ENCODE results near the gene FUT4. TPM values are rescaled to one million over a fixed set of nuclear protein-coding genes. Genes with fewer than 3 reads are reported as not detected.

The FUT4 gene
- total RNA-seq, 4 donors from 2014 or later = 3.8 to 7.4 (median 6.0) TPM

- H3K27me3 ChIP-seq = no peaks in the 10 kb centered on the region
- H3K27ac ChIP-seq = no peak overlapping the region
- intact Hi-C loops (cut with DNase I) = no loop called here
- no peaks in the 10 kb centered on the region for H3K36me3 ChIP-seq
- H3K4me1 ChIP-seq = no peaks in the 10 kb centered on the region
- TF ChIP-seq POLR2A (IDR thresholded peaks at IDR 0.05) (no peak), CTCF (IDR thresholded peaks at IDR 0.05) (no peak)
- no peaks in the 10 kb centered on the region for H3K9me3 ChIP-seq
- no peak overlapping the region for H3K4me3 ChIP-seq (replicated peaks in 1 of 3)
- DNase-seq = no peak
- 97% methylated on average over 5 of the region's 5 CpGs for WGBS, 2 donors
These were observed 41.3 kb downstream of the FUT4 start for GRCh38 chr11:94584978-94585377.

- no peak for DNase-seq
- intact Hi-C loops (cut with DNase I) = no loop called here
- 90 to 95% methylated on average over 3 of the region's 3 CpGs for WGBS, 2 donors
- TF ChIP-seq POLR2A (IDR thresholded peaks at IDR 0.05) = no peak
- no peak for TF ChIP-seq CTCF (IDR thresholded peaks at IDR 0.05)
- Histone ChIP-seq H3K4me3 (replicated peaks in 1 of 3) (no peak overlapping the region), H3K27ac (no peak overlapping the region), H3K4me1 (no peaks in the 10 kb centered on the region), H3K27me3 (no peaks in the 10 kb centered on the region), H3K36me3 (no peaks in the 10 kb centered on the region), H3K9me3 (no peaks in the 10 kb centered on the region)
These were observed 41.7 kb downstream of the FUT4 start for GRCh38 chr11:94585399-94585798.

GRCh38 chr11:94586546-94586945 is 42.8 kb downstream of the FUT4 start:
- DNase-seq = no peak
- 79 to 86% methylated on average over 5 of the region's 5 CpGs for WGBS, 2 donors
- TF ChIP-seq CTCF (IDR thresholded peaks at IDR 0.05) (no peak), POLR2A (IDR thresholded peaks at IDR 0.05) (no peak)
- Histone ChIP-seq H3K9me3 (no peaks in the 10 kb centered on the region), H3K27ac (no peak overlapping the region), H3K27me3 (no peaks in the 10 kb centered on the region), H3K36me3 (no peaks in the 10 kb centered on the region), H3K4me3 (replicated peaks in 1 of 3) (no peak overlapping the region), H3K4me1 (no peaks in the 10 kb centered on the region)
- intact Hi-C loops (cut with DNase I) = no loop called here

- DNase-seq = no peak
- Histone ChIP-seq H3K9me3 (no peaks in the 10 kb centered on the region), H3K27ac (no peak overlapping the region), H3K4me3 (replicated peaks in 1 of 3) (no peak overlapping the region), H3K4me1 (no peaks in the 10 kb centered on the region), H3K27me3 (no peaks in the 10 kb centered on the region), H3K36me3 (no peaks in the 10 kb centered on the region)
- intact Hi-C loops (cut with DNase I) = no loop called here
- TF ChIP-seq CTCF (IDR thresholded peaks at IDR 0.05) (no peak), POLR2A (IDR thresholded peaks at IDR 0.05) (no peak)
- WGBS, 2 donors = 83 to 87% methylated on average over 5 of the region's 5 CpGs
These were observed 43.3 kb downstream of the FUT4 start for GRCh38 chr11:94586978-94587377.

- H3K36me3 ChIP-seq = no peaks in the 10 kb centered on the region
- H3K9me3 ChIP-seq = no peaks in the 10 kb centered on the region
- WGBS, 2 donors = 35 to 43% methylated on average over 2 of the region's 2 CpGs
- H3K27ac ChIP-seq = no peak overlapping the region
- no peaks in the 10 kb centered on the region for H3K4me1 ChIP-seq
- DNase-seq = no peak
- H3K4me3 ChIP-seq (replicated peaks in 1 of 3) = no peak overlapping the region
- intact Hi-C loops (cut with DNase I) = no loop called here
- TF ChIP-seq CTCF (IDR thresholded peaks at IDR 0.05) = no peak
- TF ChIP-seq POLR2A (IDR thresholded peaks at IDR 0.05) = no peak
- H3K27me3 ChIP-seq = no peaks in the 10 kb centered on the region
These were observed 44.7 kb downstream of the FUT4 start for GRCh38 chr11:94588366-94588942.

Measured in thyroid gland (tissue), 4 donors.